ENCODE results near the gene BAG1. TPM values are rescaled to one million over a fixed set of nuclear protein-coding genes. Genes with fewer than 3 reads are reported as not detected.

Gene BAG1
- total and polyA plus RNA-seq, 2 donors from 2014 or later = 134 to 268 TPM

- no peak for TF ChIP-seq CTCF (IDR thresholded peaks at IDR 0.05; ENCODE audit: borderline replicate concordance, extremely low read depth, insufficient read depth)
- Histone ChIP-seq H3K36me3 (ENCODE audit: control insufficient read depth in 2 of 3, insufficient read depth in 3 of 3, low read length in 3 of 3) (no peaks in the 10 kb centered on the region), H3K4me1 (ENCODE audit: control insufficient read depth in 2 of 3, insufficient read depth in 2 of 3, low read depth in 1 of 3, low read length in 3 of 3) (peaks cover 0 to 4% (median 3%) of the 10 kb centered on the region in 3 donors), H3K27me3 (ENCODE audit: control insufficient read depth, insufficient read depth, low read length) (no peaks in the 10 kb centered on the region), H3K4me3 (ENCODE audit: low read length in 3 of 3) (no peak overlapping the region), H3K27ac (ENCODE audit: low read depth in 2 of 2, low read length in 2 of 2) (no peak overlapping the region), H3K9ac (ENCODE audit: low read length in 3 of 3) (no peak overlapping the region), H3K9me3 (ENCODE audit: control insufficient read depth in 2 of 3, insufficient read depth in 1 of 3, low read length in 3 of 3) (no peaks in the 10 kb centered on the region)
- intact Hi-C loops (cut with DNase I) = loop anchor here (5.0 kb wide), 1 partner anchor 145 kb away; no protein-coding TSS in a partner anchor
- DNase-seq = no peak
- FAIRE-seq = no peak
Observed at GRCh38 chr9:33227741-33228140, 36.8 kb downstream of the BAG1 start.

GRCh38 chr9:33227008-33227398 is 37.5 kb downstream of the BAG1 start:
- Histone ChIP-seq H3K27ac (ENCODE audit: low read depth in 2 of 2, low read length in 2 of 2) (no peak overlapping the region), H3K4me3 (ENCODE audit: low read length in 3 of 3) (no peak overlapping the region), H3K4me1 (ENCODE audit: control insufficient read depth in 2 of 3, insufficient read depth in 2 of 3, low read depth in 1 of 3, low read length in 3 of 3) (peaks cover 0 to 4% (median 3%) of the 10 kb centered on the region in 3 donors), H3K9ac (ENCODE audit: low read length in 3 of 3) (no peak overlapping the region), H3K36me3 (ENCODE audit: control insufficient read depth in 2 of 3, insufficient read depth in 3 of 3, low read length in 3 of 3) (no peaks in the 10 kb centered on the region), H3K27me3 (ENCODE audit: control insufficient read depth, insufficient read depth, low read length) (no peaks in the 10 kb centered on the region), H3K9me3 (ENCODE audit: control insufficient read depth in 2 of 3, insufficient read depth in 1 of 3, low read length in 3 of 3) (no peaks in the 10 kb centered on the region)
- DNase-seq (no peak), FAIRE-seq (no peak)
- intact Hi-C loops (cut with DNase I) = loop anchor here (5.0 kb wide), 1 partner anchor 145 kb away; no protein-coding TSS in a partner anchor
- TF ChIP-seq CTCF (IDR thresholded peaks at IDR 0.05; ENCODE audit: borderline replicate concordance, extremely low read depth, insufficient read depth) = no peak

GRCh38 chr9:33225319-33226147 is 39.0 kb downstream of the BAG1 start:
- Histone ChIP-seq H3K27me3 (ENCODE audit: control insufficient read depth, insufficient read depth, low read length) (no peaks in the 10 kb centered on the region), H3K4me1 (ENCODE audit: control insufficient read depth in 2 of 3, insufficient read depth in 2 of 3, low read depth in 1 of 3, low read length in 3 of 3) (peaks cover 0 to 9% (median 3%) of the 10 kb centered on the region in 3 donors), H3K9me3 (ENCODE audit: control insufficient read depth in 2 of 3, insufficient read depth in 1 of 3, low read length in 3 of 3) (no peaks in the 10 kb centered on the region), H3K36me3 (ENCODE audit: control insufficient read depth in 2 of 3, insufficient read depth in 3 of 3, low read length in 3 of 3) (no peaks in the 10 kb centered on the region), H3K9ac (ENCODE audit: low read length in 3 of 3) (no peak overlapping the region), H3K4me3 (ENCODE audit: low read length in 3 of 3) (no peak overlapping the region), H3K27ac (ENCODE audit: low read depth in 2 of 2, low read length in 2 of 2) (no peak overlapping the region)
- intact Hi-C loops (cut with DNase I) = loop anchor here (5.0 kb wide), 1 partner anchor 143 kb away; no protein-coding TSS in a partner anchor
- DNase-seq = peak in 4 of 5 donors; percentile 67 to 87 (median 80)
- TF ChIP-seq CTCF (IDR thresholded peaks at IDR 0.05; ENCODE audit: borderline replicate concordance, extremely low read depth, insufficient read depth) = peak; percentile 84
- peak; percentile 95 for FAIRE-seq

All from kidney (tissue), 14 donors.